ENCODE results near the gene LPCAT2. TPM values are rescaled to one million over a fixed set of nuclear protein-coding genes. Genes with fewer than 3 reads are reported as not detected.

The LPCAT2 gene
- total RNA-seq, 1 donor from 2014 or later: 11.3 TPM

DNA sequence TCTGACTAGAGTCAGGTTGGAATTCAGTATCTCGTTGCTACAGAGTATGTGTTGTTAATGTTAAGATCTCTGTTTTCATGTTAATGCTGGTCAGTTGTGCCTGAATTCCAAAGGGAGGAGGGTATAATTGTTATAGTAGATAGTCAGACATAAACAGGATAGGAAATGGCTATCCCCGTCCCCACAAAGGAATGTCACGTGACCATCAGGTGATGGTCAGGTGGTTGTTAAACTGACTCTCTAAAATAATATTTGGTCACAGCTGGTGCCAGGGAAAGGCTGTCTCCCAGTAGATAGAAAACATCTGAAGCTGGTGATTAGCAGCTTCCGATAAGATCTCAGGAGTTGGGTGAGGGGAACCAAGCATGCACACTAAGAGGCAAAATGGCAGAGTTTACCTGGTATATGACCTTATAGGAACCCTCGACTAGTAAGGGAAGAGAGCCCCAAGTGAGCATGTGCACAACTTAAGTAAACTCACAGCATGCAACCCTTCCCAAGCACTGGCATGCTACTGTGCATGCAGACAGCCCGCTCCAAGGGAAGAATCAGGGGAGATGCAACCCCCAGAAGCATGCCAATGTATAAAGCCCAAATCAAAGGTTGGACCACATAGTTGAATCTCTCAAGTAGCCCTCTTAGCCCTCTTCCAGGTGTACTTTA, 119.6 kb downstream of the LPCAT2 start:
- H3K9me3 ChIP-seq: no peaks in the 10 kb centered on the region
- TF ChIP-seq POLR2A (IDR thresholded peaks at IDR 0.05): no peak
- DNase-seq (ENCODE audit: extremely low spot score in 2 of 2): no peak
- H3K4me3 ChIP-seq: no peak overlapping the region
- no peaks in the 10 kb centered on the region for H3K36me3 ChIP-seq
- H3K27ac ChIP-seq: no peak overlapping the region
- H3K27me3 ChIP-seq: no peaks in the 10 kb centered on the region
- no peaks in the 10 kb centered on the region for H3K4me1 ChIP-seq
- intact Hi-C loops (cut with DNase I): no loop called here

DNA sequence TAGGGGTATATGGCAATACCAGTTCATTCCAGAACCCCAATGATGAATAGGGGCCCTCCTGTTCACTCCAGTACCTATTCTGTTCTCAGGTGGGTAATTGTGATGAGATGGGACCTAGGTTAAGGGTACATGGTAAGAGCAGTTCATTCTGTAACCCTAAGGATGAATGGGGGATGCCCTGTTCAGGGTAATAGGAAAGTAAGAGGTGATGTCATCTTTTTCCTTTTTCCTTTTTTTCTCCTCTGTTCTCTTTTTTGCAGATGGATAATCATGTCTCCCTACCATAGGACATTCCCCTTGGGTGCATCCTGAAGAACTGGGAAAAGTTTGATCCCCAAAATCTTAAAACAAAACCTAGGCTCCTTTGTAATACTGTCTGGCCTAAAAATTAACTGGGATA, 121.9 kb downstream of the LPCAT2 start:
- no peak for DNase-seq (ENCODE audit: extremely low spot score in 2 of 2)
- no peak for TF ChIP-seq POLR2AphosphoS5 (IDR thresholded peaks at IDR 0.05; ENCODE audit: insufficient read depth in 1 of 2, low read depth in 1 of 2)
- no peak for TF ChIP-seq POLR2A (IDR thresholded peaks at IDR 0.05)
- TF ChIP-seq, protein P1, sequence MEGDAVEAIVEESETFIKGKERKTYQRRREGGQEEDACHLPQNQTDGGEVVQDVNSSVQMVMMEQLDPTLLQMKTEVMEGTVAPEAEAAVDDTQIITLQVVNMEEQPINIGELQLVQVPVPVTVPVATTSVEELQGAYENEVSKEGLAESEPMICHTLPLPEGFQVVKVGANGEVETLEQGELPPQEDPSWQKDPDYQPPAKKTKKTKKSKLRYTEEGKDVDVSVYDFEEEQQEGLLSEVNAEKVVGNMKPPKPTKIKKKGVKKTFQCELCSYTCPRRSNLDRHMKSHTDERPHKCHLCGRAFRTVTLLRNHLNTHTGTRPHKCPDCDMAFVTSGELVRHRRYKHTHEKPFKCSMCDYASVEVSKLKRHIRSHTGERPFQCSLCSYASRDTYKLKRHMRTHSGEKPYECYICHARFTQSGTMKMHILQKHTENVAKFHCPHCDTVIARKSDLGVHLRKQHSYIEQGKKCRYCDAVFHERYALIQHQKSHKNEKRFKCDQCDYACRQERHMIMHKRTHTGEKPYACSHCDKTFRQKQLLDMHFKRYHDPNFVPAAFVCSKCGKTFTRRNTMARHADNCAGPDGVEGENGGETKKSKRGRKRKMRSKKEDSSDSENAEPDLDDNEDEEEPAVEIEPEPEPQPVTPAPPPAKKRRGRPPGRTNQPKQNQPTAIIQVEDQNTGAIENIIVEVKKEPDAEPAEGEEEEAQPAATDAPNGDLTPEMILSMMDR (IDR thresholded peaks at IDR 0.05): no peak
- Histone ChIP-seq H3K27me3 (no peaks in the 10 kb centered on the region), H3K27ac (no peak overlapping the region), H3K9me3 (no peaks in the 10 kb centered on the region), H3K4me3 (no peak overlapping the region), H3K4me1 (no peaks in the 10 kb centered on the region), H3K36me3 (no peaks in the 10 kb centered on the region)
- intact Hi-C loops (cut with DNase I): no loop called here

DNA sequence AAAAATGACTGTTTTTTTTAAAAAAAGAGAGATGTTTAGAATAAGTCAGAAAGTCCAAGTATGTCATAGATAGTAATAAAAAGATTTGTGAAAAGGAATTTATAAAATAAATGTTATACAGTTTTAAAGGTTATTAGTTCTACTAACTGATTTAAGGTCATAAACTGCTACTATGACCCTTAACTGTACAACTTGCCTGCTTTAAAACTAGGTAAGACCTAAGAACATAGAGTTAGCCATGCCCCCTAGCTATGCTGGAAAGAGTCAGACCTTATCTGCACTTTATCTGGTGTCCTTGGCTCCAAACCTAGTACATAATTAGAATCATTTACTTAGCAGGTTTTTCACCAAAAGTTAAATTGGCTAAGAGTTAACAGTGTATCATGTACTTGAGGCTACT, 123.4 kb downstream of the LPCAT2 start:
- TF ChIP-seq POLR2A (IDR thresholded peaks at IDR 0.05) (no peak), POLR2AphosphoS5 (IDR thresholded peaks at IDR 0.05; ENCODE audit: insufficient read depth in 1 of 2, low read depth in 1 of 2) (no peak)
- TF ChIP-seq, protein P1 (IDR thresholded peaks at IDR 0.05): no peak
- no peaks in the 10 kb centered on the region for H3K36me3 ChIP-seq
- H3K27ac ChIP-seq: no peak overlapping the region
- no peaks in the 10 kb centered on the region for H3K9me3 ChIP-seq
- no peak overlapping the region for H3K4me3 ChIP-seq
- DNase-seq (ENCODE audit: extremely low spot score in 2 of 2): no peak
- intact Hi-C loops (cut with DNase I): no loop called here
- no peaks in the 10 kb centered on the region for H3K4me1 ChIP-seq
- H3K27me3 ChIP-seq: no peaks in the 10 kb centered on the region

DNA sequence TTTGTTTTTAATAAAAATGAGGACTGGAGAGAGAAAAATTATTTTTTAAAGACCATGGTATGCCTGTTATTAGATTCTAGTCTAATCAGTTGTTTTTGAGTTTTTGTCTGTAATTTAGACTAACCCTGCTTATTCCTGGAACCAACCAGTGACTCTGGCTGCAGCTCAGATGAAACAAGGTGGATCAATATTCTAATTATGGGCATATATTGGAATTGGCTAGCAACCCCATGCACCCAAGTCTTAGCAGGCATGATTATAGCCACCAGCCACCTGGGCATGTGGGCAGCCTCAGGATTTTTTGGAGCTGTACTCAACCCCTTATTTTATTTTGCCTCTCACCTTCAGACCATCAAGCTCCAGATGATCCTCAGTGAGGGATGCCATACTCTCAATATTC, 125.3 kb downstream of the LPCAT2 start:
- no peak overlapping the region for H3K27ac ChIP-seq
- TF ChIP-seq, protein P1 (IDR thresholded peaks at IDR 0.05): no peak
- TF ChIP-seq POLR2AphosphoS5 (IDR thresholded peaks at IDR 0.05; ENCODE audit: insufficient read depth in 1 of 2, low read depth in 1 of 2) (no peak), POLR2A (IDR thresholded peaks at IDR 0.05) (no peak)
- no peak overlapping the region for H3K4me3 ChIP-seq
- no peaks in the 10 kb centered on the region for H3K36me3 ChIP-seq
- no peaks in the 10 kb centered on the region for H3K27me3 ChIP-seq
- no peaks in the 10 kb centered on the region for H3K9me3 ChIP-seq
- intact Hi-C loops (cut with DNase I): no loop called here
- DNase-seq (ENCODE audit: extremely low spot score in 2 of 2): no peak
- no peaks in the 10 kb centered on the region for H3K4me1 ChIP-seq

Other genes starting within 250 kb of the LPCAT2 start
- 0.49 TPM for gene IRX6, start 184.9 kb upstream of the LPCAT2 start, total RNA-seq
- gene MMP2, start 29.9 kb upstream of the LPCAT2 start, total RNA-seq: 296 TPM
- 33.9 TPM for gene CAPNS2, start 57.6 kb downstream of the LPCAT2 start, total RNA-seq
- 9.6 TPM for gene SLC6A2, start 146.9 kb downstream of the LPCAT2 start, total RNA-seq

Measured in vagina (tissue), 2 donors.